Endothelial cell (in vitro differentiated cells): ENCODE results near the gene ZBTB40. TPM values are rescaled to one million over a fixed set of nuclear protein-coding genes. Genes with fewer than 3 reads are reported as not detected.

ENCODE experiments used
- DNase-seq: peaks from one replicate; pipeline ENCODE4 v3.0.0; 2021; ENCODE audit warnings: low spot score
- H3K27ac Mint-ChIP-seq: one replicate; pipeline ENCODE4 v1.8.0; 2021; ENCODE audit warnings: mixed read lengths, inconsistent platforms; ENCODE audit not compliant: unreplicated experiment
- H3K27me3 Mint-ChIP-seq: one replicate; pipeline ENCODE4 v1.8.0; 2021; ENCODE audit warnings: mild to moderate bottlenecking, moderate library complexity, mixed read lengths, inconsistent platforms; ENCODE audit not compliant: unreplicated experiment
- H3K36me3 Mint-ChIP-seq: one replicate; pipeline ENCODE4 v1.8.0; 2021; ENCODE audit warnings: mild to moderate bottlenecking, low read depth, mixed read lengths, inconsistent platforms; ENCODE audit not compliant: unreplicated experiment
- H3K4me1 Mint-ChIP-seq: one replicate; pipeline ENCODE4 v1.8.0; 2021; ENCODE audit warnings: mild to moderate bottlenecking, mixed read lengths, inconsistent platforms; ENCODE audit not compliant: unreplicated experiment
- H3K4me3 Mint-ChIP-seq: one replicate; pipeline ENCODE4 v1.8.0; 2021; ENCODE audit warnings: mild to moderate bottlenecking, mixed read lengths, inconsistent platforms; ENCODE audit not compliant: unreplicated experiment
- H3K9me3 Mint-ChIP-seq: one replicate; pipeline ENCODE4 v1.8.0; 2021; ENCODE audit warnings: mixed read lengths, inconsistent platforms; ENCODE audit not compliant: unreplicated experiment
- CTCF ChIP-seq: fragments of 200-600 bp; sonication (generic); IDR thresholded peaks from one replicate; pipeline ENCODE4 v1.5.0; 2021; ENCODE audit warnings: antibody characterized with exemption; ENCODE audit not compliant: unreplicated experiment
- total RNA-seq: library from RNA; stranded (reverse); fragmentation: NEBNext Ultra II Directional; extraction: Animal tissue kit (Norgen Biotek cat#: 25700); gene quantifications from one replicate; pipeline ENCODE4 v1.2.1, GENCODE V29; 2021; ENCODE audit not compliant: unreplicated experiment

The ZBTB40 gene
- total RNA-seq, 1 donor from 2014 or later: 18.9 TPM

- Mint-ChIP-seq H3K36me3 (peaks cover 53% of the 10 kb centered on the region), H3K4me1 (peaks cover 2% of the 10 kb centered on the region), H3K4me3 (no peak overlapping the region), H3K27ac (no peak overlapping the region), H3K9me3 (no peaks in the 10 kb centered on the region), H3K27me3 (peaks cover 2% of the 10 kb centered on the region)
- DNase-seq: no peak
- no peak for TF ChIP-seq CTCF
These were observed 70.6 kb downstream of the ZBTB40 start for GRCh38 chr1:22522221-22522743.

- Mint-ChIP-seq H3K4me3 (no peak overlapping the region), H3K27me3 (peaks cover 2% of the 10 kb centered on the region), H3K4me1 (peaks cover 2% of the 10 kb centered on the region), H3K27ac (no peak overlapping the region), H3K9me3 (no peaks in the 10 kb centered on the region), H3K36me3 (peaks cover 38% of the 10 kb centered on the region)
- TF ChIP-seq CTCF: no peak
- no peak for DNase-seq
These were observed 72.8 kb downstream of the ZBTB40 start for GRCh38 chr1:22524481-22524880.

- no peaks in the 10 kb centered on the region for H3K9me3 Mint-ChIP-seq
- peaks cover 2% of the 10 kb centered on the region for H3K27me3 Mint-ChIP-seq
- no peak for DNase-seq
- H3K4me3 Mint-ChIP-seq: no peak overlapping the region
- no peak for TF ChIP-seq CTCF
- peaks cover 2% of the 10 kb centered on the region for H3K4me1 Mint-ChIP-seq
- no peak overlapping the region for H3K27ac Mint-ChIP-seq
- peaks cover 40% of the 10 kb centered on the region for H3K36me3 Mint-ChIP-seq
These were observed 73.6 kb downstream of the ZBTB40 start for GRCh38 chr1:22525211-22525610.

GRCh38 chr1:22525646-22526045 is 74.0 kb downstream of the ZBTB40 start:
- peaks cover 36% of the 10 kb centered on the region for H3K36me3 Mint-ChIP-seq
- TF ChIP-seq CTCF: no peak
- no peak for DNase-seq
- no peak overlapping the region for H3K4me3 Mint-ChIP-seq
- no peaks in the 10 kb centered on the region for H3K9me3 Mint-ChIP-seq
- H3K4me1 Mint-ChIP-seq: peaks cover 2% of the 10 kb centered on the region
- no peak overlapping the region for H3K27ac Mint-ChIP-seq
- H3K27me3 Mint-ChIP-seq: peaks cover 2% of the 10 kb centered on the region

- H3K27me3 Mint-ChIP-seq: peaks cover 2% of the 10 kb centered on the region
- H3K27ac Mint-ChIP-seq: no peak overlapping the region
- DNase-seq: no peak
- no peak overlapping the region for H3K4me3 Mint-ChIP-seq
- TF ChIP-seq CTCF: no peak
- H3K4me1 Mint-ChIP-seq: peaks cover 2% of the 10 kb centered on the region
- peaks cover 35% of the 10 kb centered on the region for H3K36me3 Mint-ChIP-seq
- no peaks in the 10 kb centered on the region for H3K9me3 Mint-ChIP-seq
These were observed 74.4 kb downstream of the ZBTB40 start for GRCh38 chr1:22526098-22526497.
